ENCODE measurements around the gene TTC7B.

Gene TTC7B

DNA sequence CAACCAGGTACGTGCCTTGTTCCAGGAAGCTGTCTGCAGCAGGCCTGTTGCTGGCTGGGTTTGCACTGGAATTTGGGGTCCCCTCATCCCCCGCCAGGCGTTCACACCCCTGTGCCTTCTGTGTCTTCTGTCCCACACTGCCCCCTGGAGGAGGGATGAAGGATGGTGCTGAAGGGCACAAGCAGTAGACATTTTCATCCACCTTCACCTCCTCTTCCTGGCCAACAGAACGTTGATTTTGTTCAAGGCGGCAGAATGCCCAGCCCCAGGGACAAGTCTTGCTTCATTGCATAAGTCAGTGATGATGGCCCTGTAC, 297.3 kb downstream of the TTC7B start:
- Histone ChIP-seq H3K9me2 (ENCODE audit: low read depth, low read length) (no peaks in the 10 kb centered on the region), H3K4me3 (ENCODE audit: low read depth, low read length, poor library complexity, severe bottlenecking) (no peak overlapping the region), H3K9ac (ENCODE audit: low read length) (no peak overlapping the region), H2AFZ (ENCODE audit: low read length) (no peak overlapping the region), H3K36me3 (ENCODE audit: insufficient read depth, low read length) (no peaks in the 10 kb centered on the region), H3K27me3 (ENCODE audit: insufficient read depth, low read length) (no peaks in the 10 kb centered on the region; the same call in 1 of the 2 replicates), H3K9me3 (ENCODE audit: low read length) (no peaks in the 10 kb centered on the region), H3K79me2 (ENCODE audit: insufficient read depth, low read length) (no peaks in the 10 kb centered on the region), H3K27ac (ENCODE audit: low read depth, low read length, poor library complexity, severe bottlenecking) (no peak overlapping the region), H3K4me1 (ENCODE audit: insufficient read depth, low read length, severe bottlenecking) (no peaks in the 10 kb centered on the region), H4K20me1 (ENCODE audit: insufficient read depth, low read length) (no peaks in the 10 kb centered on the region), H3F3A (ENCODE audit: insufficient read depth, low read length) (no peaks in the 10 kb centered on the region), H3K4me2 (ENCODE audit: low read length) (no peak overlapping the region)
- TF ChIP-seq EZH2 (IDR thresholded peaks at IDR 0.05; ENCODE audit: borderline replicate concordance, low read length), result no peak
- TF ChIP-seq, protein P1, sequence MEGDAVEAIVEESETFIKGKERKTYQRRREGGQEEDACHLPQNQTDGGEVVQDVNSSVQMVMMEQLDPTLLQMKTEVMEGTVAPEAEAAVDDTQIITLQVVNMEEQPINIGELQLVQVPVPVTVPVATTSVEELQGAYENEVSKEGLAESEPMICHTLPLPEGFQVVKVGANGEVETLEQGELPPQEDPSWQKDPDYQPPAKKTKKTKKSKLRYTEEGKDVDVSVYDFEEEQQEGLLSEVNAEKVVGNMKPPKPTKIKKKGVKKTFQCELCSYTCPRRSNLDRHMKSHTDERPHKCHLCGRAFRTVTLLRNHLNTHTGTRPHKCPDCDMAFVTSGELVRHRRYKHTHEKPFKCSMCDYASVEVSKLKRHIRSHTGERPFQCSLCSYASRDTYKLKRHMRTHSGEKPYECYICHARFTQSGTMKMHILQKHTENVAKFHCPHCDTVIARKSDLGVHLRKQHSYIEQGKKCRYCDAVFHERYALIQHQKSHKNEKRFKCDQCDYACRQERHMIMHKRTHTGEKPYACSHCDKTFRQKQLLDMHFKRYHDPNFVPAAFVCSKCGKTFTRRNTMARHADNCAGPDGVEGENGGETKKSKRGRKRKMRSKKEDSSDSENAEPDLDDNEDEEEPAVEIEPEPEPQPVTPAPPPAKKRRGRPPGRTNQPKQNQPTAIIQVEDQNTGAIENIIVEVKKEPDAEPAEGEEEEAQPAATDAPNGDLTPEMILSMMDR (IDR thresholded peaks at IDR 0.05; ENCODE audit: low read length), result peak; percentile 82

DNA sequence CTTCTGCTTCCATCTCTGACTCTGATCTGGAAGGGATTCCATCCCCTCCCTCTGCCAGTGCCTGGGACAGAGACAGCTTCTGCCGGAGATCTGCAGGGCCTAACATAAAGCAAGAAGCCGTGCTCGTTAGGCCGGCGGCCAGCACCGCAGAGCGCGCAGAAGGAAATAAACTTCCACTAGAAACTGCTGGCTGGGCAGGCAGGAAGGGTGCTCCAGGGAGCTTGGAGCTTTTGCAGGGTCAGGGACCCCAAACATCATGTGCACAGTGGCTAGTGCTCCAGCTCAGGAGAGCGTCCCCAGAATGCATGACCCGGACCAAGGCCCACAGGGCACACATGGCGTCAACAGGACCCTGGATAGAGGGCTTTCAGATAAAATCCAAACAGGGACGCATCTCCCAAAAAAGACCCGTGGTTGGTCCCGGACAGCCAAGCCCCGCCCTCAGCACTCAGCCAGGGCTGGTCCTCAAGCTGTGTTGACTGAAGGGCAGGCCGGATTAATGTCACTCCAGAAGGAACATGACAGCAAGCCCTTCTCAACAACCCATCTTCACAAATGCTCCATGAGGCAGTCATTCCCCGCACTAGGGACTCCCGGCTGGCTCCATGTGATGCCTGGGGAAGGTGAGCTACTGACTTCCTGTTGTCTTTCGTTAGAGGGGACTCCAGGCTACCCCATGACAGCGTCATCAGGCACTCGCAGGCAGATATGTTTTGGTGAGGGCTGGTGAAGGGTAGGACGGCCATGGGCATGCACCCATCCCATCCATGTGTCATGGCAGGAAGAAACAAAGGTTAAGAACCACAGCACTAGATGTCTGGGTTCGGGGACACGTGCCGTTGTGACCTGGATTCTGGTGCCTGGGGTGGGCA, 297.9 kb downstream of the TTC7B start:
- H3K4me3 ChIP-seq (ENCODE audit: low read depth, low read length, poor library complexity, severe bottlenecking), result no peak overlapping the region

DNA sequence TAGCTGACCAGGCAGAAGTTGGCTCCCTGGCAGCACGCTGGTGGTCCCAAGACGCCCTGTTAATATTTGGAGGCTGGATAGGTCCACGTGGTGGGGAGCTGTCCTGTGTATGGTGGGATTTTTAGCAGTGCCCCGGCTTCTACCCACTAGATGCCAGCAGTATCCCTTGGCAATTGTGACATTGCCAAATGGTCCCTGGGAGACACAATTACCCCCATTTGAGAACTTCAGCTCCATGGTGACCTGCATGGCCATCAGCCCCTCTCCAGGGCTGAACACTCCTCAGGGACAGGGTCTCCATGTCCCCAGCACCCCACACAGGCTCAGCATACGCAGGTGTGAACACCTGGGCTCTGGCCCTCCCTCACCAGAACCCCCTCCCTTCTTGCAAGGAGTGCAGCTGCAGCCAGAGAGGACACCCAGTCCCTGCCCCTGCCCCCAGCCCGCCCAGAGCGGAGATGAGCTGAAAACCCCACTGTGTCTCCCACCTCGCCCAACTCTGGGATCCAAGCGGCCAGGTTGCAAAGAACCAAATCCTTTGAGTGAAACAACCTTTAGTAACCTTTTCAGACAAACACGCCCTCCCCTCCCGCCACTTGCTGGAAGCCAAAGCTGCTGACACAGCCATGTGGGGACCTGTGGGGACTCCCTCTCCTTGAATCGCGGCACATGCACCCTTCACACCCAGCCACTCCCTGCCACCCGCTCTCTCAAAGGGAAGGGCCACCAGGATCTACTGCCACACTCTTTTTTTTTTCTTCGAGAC, 299.0 kb downstream of the TTC7B start:
- H3K9me3 ChIP-seq (ENCODE audit: low read length), result no peaks in the 10 kb centered on the region
- H3K4me3 ChIP-seq (ENCODE audit: low read depth, low read length, poor library complexity, severe bottlenecking), result no peak overlapping the region
- no peak overlapping the region for H3K4me2 ChIP-seq (ENCODE audit: low read length)
- no peaks in the 10 kb centered on the region for H3K9me2 ChIP-seq (ENCODE audit: low read depth, low read length)
- H3F3A ChIP-seq (ENCODE audit: insufficient read depth, low read length), result no peaks in the 10 kb centered on the region
- H3K27me3 ChIP-seq (ENCODE audit: insufficient read depth, low read length), result no peaks in the 10 kb centered on the region; the same call in 1 of the 2 replicates
- H2AFZ ChIP-seq (ENCODE audit: low read length), result no peak overlapping the region
- no peaks in the 10 kb centered on the region for H3K4me1 ChIP-seq (ENCODE audit: insufficient read depth, low read length, severe bottlenecking)
- H3K79me2 ChIP-seq (ENCODE audit: insufficient read depth, low read length), result no peaks in the 10 kb centered on the region
- H3K9ac ChIP-seq (ENCODE audit: low read length), result no peak overlapping the region
- no peak overlapping the region for H3K27ac ChIP-seq (ENCODE audit: low read depth, low read length, poor library complexity, severe bottlenecking)
- no peaks in the 10 kb centered on the region for H4K20me1 ChIP-seq (ENCODE audit: insufficient read depth, low read length)
- no peaks in the 10 kb centered on the region for H3K36me3 ChIP-seq (ENCODE audit: insufficient read depth, low read length)
- no peak for TF ChIP-seq EZH2 (IDR thresholded peaks at IDR 0.05; ENCODE audit: borderline replicate concordance, low read length)
- TF ChIP-seq, protein P1 (IDR thresholded peaks at IDR 0.05; ENCODE audit: low read length), result no peak

More for the DNA sequence above, 297.9 kb downstream of the TTC7B start:
- no peaks in the 10 kb centered on the region for H3K4me1 ChIP-seq (ENCODE audit: insufficient read depth, low read length, severe bottlenecking)
- no peak overlapping the region for H3K27ac ChIP-seq (ENCODE audit: low read depth, low read length, poor library complexity, severe bottlenecking)
- H3F3A ChIP-seq (ENCODE audit: insufficient read depth, low read length), result no peaks in the 10 kb centered on the region
- H3K9me3 ChIP-seq (ENCODE audit: low read length), result no peaks in the 10 kb centered on the region
- H3K4me2 ChIP-seq (ENCODE audit: low read length), result no peak overlapping the region
- H3K36me3 ChIP-seq (ENCODE audit: insufficient read depth, low read length), result no peaks in the 10 kb centered on the region
- H2AFZ ChIP-seq (ENCODE audit: low read length), result no peak overlapping the region
- no peaks in the 10 kb centered on the region for H4K20me1 ChIP-seq (ENCODE audit: insufficient read depth, low read length)
- no peaks in the 10 kb centered on the region for H3K9me2 ChIP-seq (ENCODE audit: low read depth, low read length)
- H3K9ac ChIP-seq (ENCODE audit: low read length), result no peak overlapping the region
- no peaks in the 10 kb centered on the region for H3K79me2 ChIP-seq (ENCODE audit: insufficient read depth, low read length)
- no peaks in the 10 kb centered on the region; the same call in 1 of the 2 replicates for H3K27me3 ChIP-seq (ENCODE audit: insufficient read depth, low read length)
- TF ChIP-seq, protein P1 (IDR thresholded peaks at IDR 0.05; ENCODE audit: low read length), result no peak
- TF ChIP-seq EZH2 (IDR thresholded peaks at IDR 0.05; ENCODE audit: borderline replicate concordance, low read length), result no peak
